Neuronal stem cell (in vitro differentiated cells): ENCODE results near the gene DNAAF9. TPM values are rescaled to one million over a fixed set of nuclear protein-coding genes. Genes with fewer than 3 reads are reported as not detected.
A peak's percentile ranks its signal among the peaks of the same experiment; 100 is the strongest.

Source experiments
- DNase-seq: peaks from one replicate; pipeline ENCODE4 v3.0.0-alpha.2; 2013; ENCODE audit warnings: low spot score
- H2AFZ ChIP-seq: one replicate; pipeline ENCODE4 v1.6.1; 2013; ENCODE audit warnings: mild to moderate bottlenecking, low read length, inconsistent platforms
- H2AK5ac ChIP-seq: 2 replicates; pipeline ENCODE4 v1.6.1; 2013; ENCODE audit warnings: low read depth, mild to moderate bottlenecking, inconsistent platforms, low read length, moderate library complexity, mixed read lengths
- H2BK120ac ChIP-seq: 2 replicates; pipeline ENCODE4 v1.6.1; 2013; ENCODE audit warnings: low read depth, mild to moderate bottlenecking, inconsistent platforms, low read length, moderate library complexity, mixed read lengths
- H2BK12ac ChIP-seq: one replicate; pipeline ENCODE4 v1.6.1; 2013; ENCODE audit warnings: low read length, inconsistent platforms
- H2BK15ac ChIP-seq: 2 replicates; pipeline ENCODE4 v1.6.1; 2013; ENCODE audit warnings: mild to moderate bottlenecking, low read length, inconsistent platforms, mixed read lengths
- H2BK5ac ChIP-seq: one replicate; pipeline ENCODE4 v1.6.1; 2013; ENCODE audit warnings: inconsistent platforms, mild to moderate bottlenecking, low read length, moderate library complexity
- H3K14ac ChIP-seq: one replicate; pipeline ENCODE4 v1.6.1; 2013; ENCODE audit warnings: low read length, inconsistent platforms
- H3K18ac ChIP-seq: 2 replicates; pipeline ENCODE4 v1.6.1; 2013; ENCODE audit warnings: low read length, inconsistent platforms
- H3K23ac ChIP-seq: 2 replicates; pipeline ENCODE4 v1.6.1; 2013; ENCODE audit warnings: low read depth, mild to moderate bottlenecking, mixed read lengths, low read length, inconsistent platforms; ENCODE audit not compliant: poor library complexity
- H3K27ac ChIP-seq: replicated peaks from 3 replicates; pipeline ENCODE4 v1.5.1; 2013; ENCODE audit warnings: low read length, inconsistent platforms
- H3K27me3 ChIP-seq, 3 experiments: 2 replicates each; pipeline ENCODE4 v1.6.1; 2013; ENCODE audit warnings: low read length in 3 of 3, mild to moderate bottlenecking in 2 of 3, inconsistent platforms in 1 of 3, low read depth in 1 of 3, mixed read lengths in 1 of 3, moderate library complexity in 1 of 3; ENCODE audit not compliant: control insufficient read depth in 3 of 3, insufficient read depth in 3 of 3
- H3K36me3 ChIP-seq, 2 donors: replicated peaks in 1 of 2; 2 replicates each; pipeline ENCODE4 v1.6.1; 2013; ENCODE audit warnings: low read length in 2 of 2; ENCODE audit not compliant: control insufficient read depth in 2 of 2, insufficient read depth in 2 of 2
- H3K4ac ChIP-seq: 2 replicates; pipeline ENCODE4 v1.6.1; 2013; ENCODE audit warnings: inconsistent platforms, mild to moderate bottlenecking, low read length, moderate library complexity
- H3K4me1 ChIP-seq, 2 donors: 1 replicate in 1 of 2; 2 replicates in 1 of 2; pipeline ENCODE4 v1.6.1; 2013; ENCODE audit warnings: low read length in 2 of 2, low read depth in 1 of 2; ENCODE audit not compliant: control insufficient read depth in 2 of 2, insufficient read depth in 1 of 2
- H3K4me2 ChIP-seq: one replicate; pipeline ENCODE4 v1.6.1; 2013; ENCODE audit warnings: mild to moderate bottlenecking, low read length, inconsistent platforms; ENCODE audit not compliant: insufficient read depth, poor library complexity, severe bottlenecking
- H3K4me3 ChIP-seq, 2 donors: 2 replicates each; pipeline ENCODE4 v1.5.1; 2013; ENCODE audit warnings: low read length in 2 of 2, mild to moderate bottlenecking in 2 of 2, inconsistent platforms in 1 of 2, moderate library complexity in 1 of 2
- H3K79me1 ChIP-seq: one replicate; pipeline ENCODE4 v1.6.1; 2013; ENCODE audit warnings: low read depth, mild to moderate bottlenecking, inconsistent platforms, low read length, moderate library complexity
- H3K9ac ChIP-seq: one replicate; pipeline ENCODE4 v1.6.1; 2013; ENCODE audit warnings: mild to moderate bottlenecking, low read depth, low read length, inconsistent platforms; ENCODE audit not compliant: poor library complexity
- H3K9me3 ChIP-seq, 2 donors: replicated peaks in 1 of 2; 2 replicates each; pipeline versions ENCODE3 to v1.6.1; 2013; ENCODE audit warnings: low read length in 2 of 2, mild to moderate bottlenecking in 2 of 2, inconsistent platforms in 1 of 2, low read depth in 1 of 2, mixed read lengths in 1 of 2, moderate library complexity in 1 of 2; ENCODE audit not compliant: control insufficient read depth in 2 of 2, insufficient read depth in 1 of 2
- H4K8ac ChIP-seq: one replicate; pipeline ENCODE4 v1.6.1; 2013; ENCODE audit warnings: low read depth, mild to moderate bottlenecking, inconsistent platforms, low read length, moderate library complexity
- H4K91ac ChIP-seq: one replicate; pipeline ENCODE4 v1.6.1; 2013; ENCODE audit warnings: low read length, low read depth, mild to moderate bottlenecking, inconsistent platforms; ENCODE audit not compliant: poor library complexity
- WGBS, 2 donors: extraction: QIAGEN DNeasy Blood & Tissue Kit; methylation state at CpG; one replicate each; pipeline ENCODE4 v1.1.7; 2013; ENCODE audit warnings: missing lambda C conversion rate in 2 of 2, mixed read lengths in 1 of 2; ENCODE audit not compliant: insufficient read length in 2 of 2, insufficient replicate concordance in 1 of 2; ENCODE audit errors: extremely low coverage in 2 of 2; 5-methylcytosine and 5-hydroxymethylcytosine counted together
- polyA plus RNA-seq, 2 experiments: library from polyadenylated mRNA; stranded (reverse); fragments of 200-250 nt; gene quantifications; one replicate each; pipeline ENCODE4 v1.2.3, GENCODE V29; 2013

Gene DNAAF9
- 5.0 TPM for polyA plus RNA-seq (2013, experiment 1 of 2)
- 4.9 TPM for polyA plus RNA-seq (2013, experiment 2 of 2)

DNA sequence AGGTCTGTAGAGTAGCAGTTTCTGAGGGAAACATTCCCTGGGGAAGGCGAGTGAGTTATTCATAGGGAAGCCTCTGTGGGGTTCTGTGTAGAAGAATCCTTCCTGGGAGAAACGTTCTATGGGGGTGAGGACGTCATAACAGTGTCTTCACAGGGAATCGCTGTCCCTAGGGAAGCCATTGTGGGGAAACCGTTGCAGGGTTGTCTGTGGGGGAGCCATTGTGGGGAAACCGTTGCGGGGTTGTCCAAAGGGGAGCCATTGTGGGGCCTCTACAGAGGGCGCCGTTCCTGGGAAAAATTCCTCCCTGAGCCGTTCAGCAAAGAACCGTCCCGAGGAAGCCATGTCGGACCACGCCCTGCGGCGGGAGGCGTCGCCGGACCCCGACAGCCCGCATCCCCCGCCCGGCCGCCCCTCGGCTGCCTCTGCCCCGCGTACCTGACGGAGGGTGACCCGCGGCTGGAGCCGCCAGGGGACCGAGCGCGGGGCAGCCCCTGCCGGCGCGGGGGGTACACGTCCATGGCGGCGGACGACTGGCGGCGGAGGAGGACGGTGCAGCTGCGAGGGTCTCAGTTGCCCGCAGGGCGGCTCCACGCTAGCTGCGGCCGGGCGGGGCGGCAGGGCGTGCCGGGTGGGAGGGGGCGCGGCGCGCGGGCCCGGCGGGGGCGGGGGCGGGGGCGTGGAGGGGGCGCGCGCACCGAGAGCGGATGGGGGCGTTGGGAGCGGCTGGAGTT lies at the start of gene DNAAF9:
Gene DNAAF9 (minus strand): TSS at position 630 of the 731 bp plus-strand sequence. CDS start 112 bp downstream, at position 518.
- peak; percentile 63 for DNase-seq
- peaks cover 2 to 3% of the 10 kb centered on the region in 2 donors for H3K4me1 ChIP-seq
- peak within 1 kb of the TSS; percentile 57 for H2AK5ac ChIP-seq

DNA sequence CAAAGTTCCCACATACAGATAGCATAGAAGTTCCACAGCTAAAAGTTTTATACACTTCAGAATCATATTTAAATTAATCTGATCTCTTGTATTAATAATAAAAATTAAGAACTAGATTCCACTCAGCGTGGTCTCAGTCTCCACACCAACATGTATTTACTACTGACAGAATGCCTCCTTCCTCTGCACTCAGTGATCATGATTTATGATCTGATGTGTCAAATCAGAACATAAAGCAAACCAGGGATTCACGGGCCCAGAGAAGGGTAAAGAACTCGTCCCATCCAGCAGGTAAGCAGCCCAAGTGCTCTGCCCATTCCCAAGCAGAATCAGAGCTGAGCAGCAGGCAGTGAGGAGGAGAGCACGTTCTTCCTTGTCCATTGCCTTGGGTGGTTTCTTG lies 49.2 kb upstream of the DNAAF9 start:
- H3K18ac ChIP-seq: no peak overlapping the region
- no peak overlapping the region for H2AFZ ChIP-seq
- H2BK5ac ChIP-seq: no peak overlapping the region
- H2BK12ac ChIP-seq: no peak overlapping the region
- H3K14ac ChIP-seq: no peak overlapping the region
- H2BK15ac ChIP-seq: no peak overlapping the region
- no peak overlapping the region for H3K4ac ChIP-seq
- H3K4me2 ChIP-seq: no peak overlapping the region
- H3K4me3 ChIP-seq: no peak overlapping the region
- no peak overlapping the region for H4K8ac ChIP-seq
- no peak overlapping the region for H3K27ac ChIP-seq
- no peaks in the 10 kb centered on the region for H3K36me3 ChIP-seq
- no peak for DNase-seq
- H3K9ac ChIP-seq: no peak overlapping the region
- no peak overlapping the region for H2AK5ac ChIP-seq
- H4K91ac ChIP-seq: no peak overlapping the region
- H3K79me1 ChIP-seq: no peaks in the 10 kb centered on the region
- no peaks in the 10 kb centered on the region for H3K9me3 ChIP-seq
- peaks cover 6 to 16% of the 10 kb centered on the region in 2 donors for H3K4me1 ChIP-seq
- peaks cover 0 to 21% (median 0%) of the 10 kb centered on the region in 3 experiments for H3K27me3 ChIP-seq
- H2BK120ac ChIP-seq: peak overlapping the region; percentile 6
- no CpG with 5 or more reads among the region's 4 CpGs for WGBS, 2 donors
- H3K23ac ChIP-seq: no peak overlapping the region

More for the DNA sequence above, at the start of gene DNAAF9:
- no peaks in the 10 kb centered on the region for H3K9me3 ChIP-seq
- H2BK12ac ChIP-seq: no peak within 1 kb of the TSS
- peak within 1 kb of the TSS; percentile 75 for H3K23ac ChIP-seq
- H3K27me3 ChIP-seq: no peaks in the 10 kb centered on the region
- peak within 1 kb of the TSS; percentile 70 for H4K8ac ChIP-seq
- H2BK120ac ChIP-seq: peak within 1 kb of the TSS; percentile 37
- H3K9ac ChIP-seq: peak within 1 kb of the TSS; percentile 90
- H4K91ac ChIP-seq: no peak within 1 kb of the TSS
- no peaks in the 10 kb centered on the region for H3K36me3 ChIP-seq
- H3K4ac ChIP-seq: no peak within 1 kb of the TSS
- peak within 1 kb of the TSS; percentile 89 for H3K4me2 ChIP-seq
- H3K27ac ChIP-seq: peak within 1 kb of the TSS; percentile 77
- no peaks in the 10 kb centered on the region for H3K79me1 ChIP-seq
- peak within 1 kb of the TSS; percentile 97 for H3K18ac ChIP-seq
- H2BK15ac ChIP-seq: no peak within 1 kb of the TSS
- H3K14ac ChIP-seq: no peak within 1 kb of the TSS
- WGBS, 2 donors: no CpG with 5 or more reads among the region's 71 CpGs
- H2AFZ ChIP-seq: peak within 1 kb of the TSS; percentile 91
- H2BK5ac ChIP-seq: no peak within 1 kb of the TSS
- H3K4me3 ChIP-seq: peak within 1 kb of the TSS; percentile 88 to 89

DNA sequence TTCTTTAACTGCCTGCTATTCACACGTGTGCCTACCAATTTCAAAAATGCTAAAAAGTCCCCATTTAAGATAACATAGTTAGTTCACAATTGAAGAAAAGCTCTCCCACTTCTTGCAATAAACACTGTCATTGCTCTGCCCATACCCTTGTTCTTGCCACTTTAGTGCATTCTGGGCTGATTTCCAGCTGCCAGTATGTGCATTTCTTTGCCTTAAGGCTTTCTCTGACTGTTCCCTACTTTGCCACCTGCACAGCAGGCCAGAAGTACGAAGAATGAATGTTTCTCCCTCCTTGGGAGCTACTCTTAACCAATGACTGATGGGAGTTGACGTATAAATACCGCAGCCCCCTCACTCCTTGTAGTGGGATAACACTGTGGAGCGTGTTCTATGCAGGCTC lies 47.4 kb upstream of the DNAAF9 start:
- Histone ChIP-seq H3K9me3 (no peaks in the 10 kb centered on the region), H2BK120ac (no peak overlapping the region), H3K4me3 (no peak overlapping the region), H3K23ac (no peak overlapping the region), H2BK15ac (no peak overlapping the region), H3K4me1 (peaks cover 0 to 9% of the 10 kb centered on the region in 2 donors), H4K91ac (no peak overlapping the region), H3K4me2 (no peak overlapping the region), H2AK5ac (no peak overlapping the region), H2BK12ac (no peak overlapping the region), H3K9ac (no peak overlapping the region), H3K79me1 (no peaks in the 10 kb centered on the region), H3K18ac (no peak overlapping the region), H2AFZ (no peak overlapping the region), H4K8ac (no peak overlapping the region), H3K36me3 (no peaks in the 10 kb centered on the region), H2BK5ac (no peak overlapping the region), H3K4ac (no peak overlapping the region), H3K14ac (no peak overlapping the region), H3K27me3 (peaks cover 0 to 18% (median 0%) of the 10 kb centered on the region in 3 experiments), H3K27ac (no peak overlapping the region)
- DNase-seq: no peak
- no CpG with 5 or more reads among the region's 5 CpGs for WGBS, 2 donors

DNA sequence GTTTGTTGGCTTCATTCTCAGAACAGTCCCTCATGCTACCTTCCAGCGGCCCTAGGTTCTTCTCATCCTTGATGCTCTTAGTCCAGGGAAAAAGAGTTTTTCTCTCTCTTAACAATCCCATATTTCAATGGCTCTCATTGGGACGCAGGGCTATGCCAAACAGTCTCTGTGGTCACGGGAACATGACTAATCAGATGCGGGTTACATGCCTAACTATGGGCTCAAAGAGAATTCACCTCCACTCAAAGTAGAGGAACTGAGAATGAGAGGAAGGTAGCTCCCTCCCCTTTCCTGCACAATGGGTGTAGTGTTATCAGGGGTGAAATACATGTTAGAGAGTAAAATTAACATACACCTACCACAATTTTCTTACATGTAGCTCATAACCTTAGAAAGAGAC lies 45.2 kb upstream of the DNAAF9 start:
- H2BK5ac ChIP-seq: no peak overlapping the region
- H3K27ac ChIP-seq: no peak overlapping the region
- no peak overlapping the region for H2BK15ac ChIP-seq
- H3K36me3 ChIP-seq: no peaks in the 10 kb centered on the region
- no peak overlapping the region for H3K4me3 ChIP-seq
- DNase-seq: no peak
- no peak overlapping the region for H3K9ac ChIP-seq
- H3K79me1 ChIP-seq: no peaks in the 10 kb centered on the region
- no peak overlapping the region for H4K91ac ChIP-seq
- peaks cover 0 to 9% of the 10 kb centered on the region in 2 donors for H3K4me1 ChIP-seq
- no peak overlapping the region for H2BK120ac ChIP-seq
- H3K9me3 ChIP-seq: no peaks in the 10 kb centered on the region
- H3K27me3 ChIP-seq: peaks cover 0 to 9% (median 0%) of the 10 kb centered on the region in 3 experiments
- no peak overlapping the region for H3K23ac ChIP-seq
- H2AFZ ChIP-seq: no peak overlapping the region
- H3K18ac ChIP-seq: no peak overlapping the region
- H2AK5ac ChIP-seq: no peak overlapping the region
- no peak overlapping the region for H2BK12ac ChIP-seq
- no peak overlapping the region for H4K8ac ChIP-seq
- H3K14ac ChIP-seq: no peak overlapping the region
- no peak overlapping the region for H3K4ac ChIP-seq
- no peak overlapping the region for H3K4me2 ChIP-seq
- WGBS, 2 donors: no CpG with 5 or more reads among the region's 4 CpGs
